T-helper 22 cell (primary cell): ENCODE results near the gene TTLL10.
"Not testable (repeated sequence)": the region's sequence is repeated elsewhere in the genome, so short reads cannot be mapped to it uniquely, and the experiment has no call there.

ENCODE experiments used
- DNase-seq: peaks from one replicate; pipeline ENCODE4 v3.0.0-alpha.2; 2020; ENCODE audit warnings: low read depth

The TTLL10 gene

GRCh38 chr1:1173061-1173792 is 453 bp upstream of the TTLL10 start:
- DNase-seq: no peak

- no peak for DNase-seq
These were observed 1.8 kb downstream of the TTLL10 start for GRCh38 chr1:1175221-1176062.

- DNase-seq: not testable (repeated sequence)
These were observed 2.5 kb downstream of the TTLL10 start for GRCh38 chr1:1176063-1176761.

GRCh38 chr1:1176931-1177330 is 3.3 kb downstream of the TTLL10 start:
- no peak for DNase-seq

GRCh38 chr1:1177452-1178206 is 3.9 kb downstream of the TTLL10 start:
- DNase-seq: no peak

GRCh38 chr1:1178794-1179331 is 5.2 kb downstream of the TTLL10 start:
- DNase-seq: no peak

GRCh38 chr1:1179346-1179982 is 5.8 kb downstream of the TTLL10 start:
- DNase-seq: no peak

GRCh38 chr1:1179983-1180861 is 6.5 kb downstream of the TTLL10 start:
- DNase-seq: no peak

- DNase-seq: no peak
These were observed 7.7 kb downstream of the TTLL10 start for GRCh38 chr1:1181129-1181937.

- no peak for DNase-seq
These were observed 8.3 kb downstream of the TTLL10 start for GRCh38 chr1:1181938-1182410.

GRCh38 chr1:1182491-1183220 is 9.0 kb downstream of the TTLL10 start:
- DNase-seq: no peak

- DNase-seq: no peak
These were observed 9.6 kb downstream of the TTLL10 start for GRCh38 chr1:1183221-1183747.

- no peak for DNase-seq
These were observed 10.4 kb downstream of the TTLL10 start for GRCh38 chr1:1183833-1184775.

- no peak for DNase-seq
These were observed 11.6 kb downstream of the TTLL10 start for GRCh38 chr1:1185101-1185765.

GRCh38 chr1:1187938-1188337 is 14.3 kb downstream of the TTLL10 start:
- DNase-seq: no peak

GRCh38 chr1:1189111-1189510 is 15.4 kb downstream of the TTLL10 start:
- no peak for DNase-seq

GRCh38 chr1:1191734-1192133 is 18.1 kb downstream of the TTLL10 start:
- no peak for DNase-seq
